PC-3 (cell line): ENCODE measurements around the gene ETAA1. TPM values are rescaled to one million over a fixed set of nuclear protein-coding genes. Genes with fewer than 3 reads are reported as not detected.

Experiments used
- ATAC-seq: fragments of 200-7000 bp; cut with Tn5 transposase; 2 replicates; pipeline ENCODE4 v1.9.1; 2020; ENCODE audit warnings: mild to moderate bottlenecking, moderate library complexity
- Bru-seq: library from RNA; stranded (reverse); fragments of 400-500 nt; gene quantifications from one replicate; lab custom pipeline; 2021; lab: Mats Ljungman, UMichigan
- BruChase-seq, 2 experiments: library from RNA; stranded (reverse); fragments of 400-500 nt; gene quantifications; one replicate each; lab custom pipeline; 2021; lab: Mats Ljungman, UMichigan
- BruUV-seq: library from RNA; stranded (reverse); fragments of 400-500 nt; replicated peaks from 2 replicates; lab custom pipeline; 2021; lab: Mats Ljungman, UMichigan
- CTCF ChIA-PET: fragments of 300-600 bp; sonication (Branson Sonifier 250); formaldehyde crosslinking; loops from one replicate; lab custom pipeline; 2022; ENCODE audit warnings: antibody characterized with exemption; lab: Charles Lee
- POLR2A ChIA-PET: fragments of 300-600 bp; sonication (Branson Sonifier 250); formaldehyde crosslinking; loops from one replicate; lab custom pipeline; 2022; ENCODE audit warnings: antibody characterized with exemption; ENCODE audit not compliant: unreplicated experiment; lab: Charles Lee
- DNase-seq: peaks from one replicate; pipeline ENCODE4 v3.0.0-alpha.2; 2015
- H2AFZ ChIP-seq: fragments of 300-600 bp; sonication (generic); 2 replicates; pipeline ENCODE4 v1.6.0; 2016; ENCODE audit warnings: antibody characterized with exemption, low read length
- H3F3A ChIP-seq: fragments of 300-600 bp; sonication (generic); one replicate; pipeline ENCODE4 v1.6.0; 2017; ENCODE audit warnings: antibody characterized with exemption, low read length, control low read depth, mild to moderate bottlenecking; ENCODE audit not compliant: unreplicated experiment
- H3K27ac ChIP-seq: fragments of 300-600 bp; sonication (generic); 2 replicates; pipeline ENCODE4 v1.5.1; 2016; ENCODE audit warnings: mild to moderate bottlenecking, low read length
- H3K27me3 ChIP-seq: fragments of 300-600 bp; sonication (generic); 2 replicates; pipeline ENCODE4 v1.6.1; 2016; ENCODE audit warnings: low read length, mixed read lengths
- H3K36me3 ChIP-seq: fragments of 300-600 bp; sonication (generic); 2 replicates; pipeline ENCODE4 v1.6.1; 2016; ENCODE audit warnings: low read depth, mixed run types, low read length, mixed read lengths
- H3K4me1 ChIP-seq: fragments of 300-600 bp; sonication (generic); 2 replicates; pipeline ENCODE4 v1.5.1; 2016; ENCODE audit warnings: low read length; ENCODE audit not compliant: insufficient read depth
- H3K4me2 ChIP-seq: fragments of 300-600 bp; sonication (generic); 2 replicates; pipeline ENCODE4 v1.6.0; 2016; ENCODE audit warnings: low read length
- H3K4me3 ChIP-seq: fragments of 300-600 bp; sonication (generic); 2 replicates; pipeline ENCODE4 v1.5.1; 2016; ENCODE audit warnings: mild to moderate bottlenecking, low read length, mixed read lengths
- H3K79me2 ChIP-seq: fragments of 300-600 bp; sonication (generic); 2 replicates; pipeline ENCODE4 v1.6.1; 2017; ENCODE audit warnings: low read length, mixed read lengths
- H3K9ac ChIP-seq: fragments of 300-600 bp; sonication (generic); 2 replicates; pipeline ENCODE4 v1.6.0; 2016; ENCODE audit warnings: mild to moderate bottlenecking, low read length
- H3K9me2 ChIP-seq: fragments of 300-600 bp; sonication (generic); replicated peaks from 2 replicates; pipeline ENCODE4 v1.6.1; 2016; ENCODE audit warnings: mixed run types, low read length, mixed read lengths
- H3K9me3 ChIP-seq: fragments of 300-600 bp; sonication (generic); 2 replicates; pipeline ENCODE4 v1.6.1; 2016; ENCODE audit warnings: low read length, mixed read lengths
- H4K20me1 ChIP-seq: fragments of 300-600 bp; sonication (generic); 2 replicates; pipeline ENCODE4 v1.6.1; 2016; ENCODE audit warnings: low read length, mixed read lengths
- EZH2 ChIP-seq: fragments of 300-600 bp; sonication (generic); IDR thresholded peaks from one replicate; pipeline ENCODE4 v1.6.1; 2017; ENCODE audit warnings: antibody characterized with exemption, mild to moderate bottlenecking, low read length; ENCODE audit not compliant: unreplicated experiment
- EZH2phosphoT487 ChIP-seq: fragments of 300-600 bp; sonication (generic); IDR thresholded peaks from 2 replicates; pipeline ENCODE4 v1.6.1; 2018; ENCODE audit warnings: mild to moderate bottlenecking, antibody characterized with exemption, low read length, borderline replicate concordance
- intact Hi-C: fragments of 100-400 bp; cut with micrococcal nuclease; formaldehyde crosslinking; loops from 2 replicates; pipeline ENCODE4 v1.9.0; 2023
- long read RNA-seq: library from polyadenylated mRNA; unstranded; transcript quantifications from one replicate; pipeline ENCODE4 v2.0.0, GENCODE V29; 2021; ENCODE audit not compliant: unreplicated experiment
- total RNA-seq: library from RNA; depleted of rRNA; stranded (reverse); fragments of >200 nt; gene quantifications from 2 replicates; pipeline ENCODE4 v1.2.3, GENCODE V29; 2014; rRNA removed
- TF ChIP-seq, protein P1 (sequence below): fragments of 300-600 bp; sonication (generic); conservative IDR thresholded peaks from 2 replicates; pipeline ENCODE4 v1.5.1; 2017; ENCODE audit warnings: antibody characterized with exemption, low read depth, mild to moderate bottlenecking, low read length

The ETAA1 gene
- total RNA-seq (12.1 and 14.0 TPM in 2 replicates), Bru-seq, nascent RNA (percentile 86 among the genes with signal in this experiment), BruChase-seq, experiment 1, labeled RNA remaining after a 6-hour chase (percentile 84 among the genes with signal in this experiment), BruChase-seq, experiment 2, labeled RNA remaining after a 2-hour chase (percentile 90 among the genes with signal in this experiment)
- long read RNA-seq, transcript ETAA1-201 (6 exons, 3,418 nt) = major isoform, 19 of 33 reads
- long read RNA-seq, partial matches to known transcripts = 8 of 33 reads
- long read RNA-seq, other reads (novel, unspliced or antisense) = 5 of 33 reads

DNA sequence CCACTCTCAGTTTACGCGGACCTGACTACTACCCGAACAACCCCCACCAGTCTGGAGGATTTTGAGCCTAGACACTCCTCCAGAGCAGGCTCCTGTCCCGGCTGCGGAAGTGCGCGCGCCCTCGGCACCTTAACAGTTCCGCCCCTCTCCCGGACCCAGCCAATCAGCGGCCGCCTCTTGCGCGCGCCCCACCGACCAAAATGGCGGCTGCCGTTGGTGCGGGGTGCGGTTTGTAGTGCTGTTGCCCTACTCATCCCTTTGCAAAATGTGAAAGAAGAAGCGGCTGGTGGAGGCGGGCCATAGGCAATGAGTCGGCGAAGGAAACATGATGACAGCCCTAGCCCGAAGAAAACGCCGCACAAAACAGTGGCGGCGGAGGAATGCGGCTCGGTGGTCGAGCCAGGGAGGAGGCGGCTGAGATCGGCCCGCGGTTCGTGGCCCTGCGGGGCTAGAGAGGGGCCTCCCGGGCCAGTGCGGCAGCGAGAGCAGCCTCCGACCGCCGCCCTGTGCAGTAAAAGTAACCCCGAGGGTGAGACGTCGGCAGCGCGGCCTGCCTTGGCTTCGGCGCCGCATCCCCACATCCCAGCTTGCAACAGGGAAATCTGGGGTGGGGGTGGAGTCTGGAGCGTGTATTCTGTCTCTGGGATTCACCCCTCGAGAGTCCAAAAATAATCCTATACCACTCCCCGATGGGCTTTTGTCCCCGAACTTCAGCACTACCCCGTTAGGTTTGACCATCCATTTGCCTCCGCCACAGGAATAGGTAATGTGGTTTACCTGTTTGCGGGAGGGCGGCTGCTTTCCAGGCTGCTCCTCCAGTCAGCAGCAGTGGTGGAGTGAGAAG, at the start of gene ETAA1:
Gene ETAA1, plus strand, starts transcription at position 191 of the 844 bp plus-strand sequence. Its CDS starts 116 bp downstream, at position 307.
- Histone ChIP-seq H3K27ac (peak within 1 kb of the TSS; percentile 93), H3K4me2 (peak within 1 kb of the TSS; percentile 89), H3F3A (peaks cover 4% of the 10 kb centered on the region), H3K36me3 (no peaks in the 10 kb centered on the region), H3K27me3 (no peaks in the 10 kb centered on the region), H3K79me2 (peaks cover 33% of the 10 kb centered on the region), H3K4me1 (peaks cover 56% of the 10 kb centered on the region), H4K20me1 (no peaks in the 10 kb centered on the region), H3K9ac (peak within 1 kb of the TSS; percentile 98), H2AFZ (peak within 1 kb of the TSS; percentile 82), H3K9me3 (no peaks in the 10 kb centered on the region), H3K9me2 (no peaks in the 10 kb centered on the region), H3K4me3 (peak within 1 kb of the TSS; percentile 89)
- BruUV-seq = TSS peak; percentile 74
- ChIA-PET CTCF (interaction anchor here (0.6 kb wide), 1 partner anchor 43 kb away, joined by 6 read pairs; no protein-coding TSS in a partner anchor), POLR2A (interaction anchor here (0.7 kb wide), 1 partner anchor 56 kb away, joined by 3 read pairs; no protein-coding TSS in a partner anchor)
- intact Hi-C loops = loop anchor here (5.0 to 10.0 kb wide), 8 partner anchors 65 to 965 kb away; no protein-coding TSS in a partner anchor
- TF ChIP-seq EZH2phosphoT487 = no peak
- TF ChIP-seq, protein P1, sequence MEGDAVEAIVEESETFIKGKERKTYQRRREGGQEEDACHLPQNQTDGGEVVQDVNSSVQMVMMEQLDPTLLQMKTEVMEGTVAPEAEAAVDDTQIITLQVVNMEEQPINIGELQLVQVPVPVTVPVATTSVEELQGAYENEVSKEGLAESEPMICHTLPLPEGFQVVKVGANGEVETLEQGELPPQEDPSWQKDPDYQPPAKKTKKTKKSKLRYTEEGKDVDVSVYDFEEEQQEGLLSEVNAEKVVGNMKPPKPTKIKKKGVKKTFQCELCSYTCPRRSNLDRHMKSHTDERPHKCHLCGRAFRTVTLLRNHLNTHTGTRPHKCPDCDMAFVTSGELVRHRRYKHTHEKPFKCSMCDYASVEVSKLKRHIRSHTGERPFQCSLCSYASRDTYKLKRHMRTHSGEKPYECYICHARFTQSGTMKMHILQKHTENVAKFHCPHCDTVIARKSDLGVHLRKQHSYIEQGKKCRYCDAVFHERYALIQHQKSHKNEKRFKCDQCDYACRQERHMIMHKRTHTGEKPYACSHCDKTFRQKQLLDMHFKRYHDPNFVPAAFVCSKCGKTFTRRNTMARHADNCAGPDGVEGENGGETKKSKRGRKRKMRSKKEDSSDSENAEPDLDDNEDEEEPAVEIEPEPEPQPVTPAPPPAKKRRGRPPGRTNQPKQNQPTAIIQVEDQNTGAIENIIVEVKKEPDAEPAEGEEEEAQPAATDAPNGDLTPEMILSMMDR = no peak
- TF ChIP-seq EZH2 = no peak
- peak; percentile 89 for DNase-seq
- peak; percentile 87 for ATAC-seq

DNA sequence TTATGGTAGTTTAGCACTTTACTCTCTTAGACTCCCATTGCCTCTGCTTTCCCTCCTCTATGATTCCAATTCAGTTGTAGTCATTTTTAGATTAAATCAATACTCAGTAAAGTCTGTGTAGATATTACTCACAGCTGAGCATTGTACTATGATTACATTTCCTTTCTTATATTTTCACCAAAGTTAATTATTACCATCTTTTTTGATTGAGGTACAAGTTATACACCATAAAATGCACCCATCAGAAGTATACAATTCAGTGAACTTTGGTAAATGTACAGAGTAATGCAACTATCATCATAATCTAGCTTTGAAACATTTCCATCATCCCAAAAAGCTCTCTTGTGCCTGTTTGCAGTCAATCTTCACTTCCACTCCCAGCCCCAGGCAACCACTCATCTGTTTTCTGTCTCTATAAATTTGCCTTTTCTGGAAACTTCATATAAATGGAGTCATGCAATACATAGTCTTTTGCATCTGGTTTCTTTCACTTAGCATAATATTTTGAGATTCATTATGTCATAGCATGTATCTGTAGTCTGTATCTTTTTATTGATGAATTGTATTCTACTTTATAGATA, 30.2 kb upstream of the ETAA1 start:
- no peak overlapping the region for H3K4me2 ChIP-seq
- POLR2A ChIA-PET = no interaction called here
- H3K4me3 ChIP-seq = no peak overlapping the region
- CTCF ChIA-PET = no interaction called here
- no peaks in the 10 kb centered on the region for H3K36me3 ChIP-seq
- H3K79me2 ChIP-seq = no peaks in the 10 kb centered on the region
- no peaks in the 10 kb centered on the region for H3K27me3 ChIP-seq
- no peak overlapping the region for H3K9ac ChIP-seq
- H3K27ac ChIP-seq = no peak overlapping the region
- no peaks in the 10 kb centered on the region for H3K9me3 ChIP-seq
- H3K9me2 ChIP-seq = no peaks in the 10 kb centered on the region
- H3K4me1 ChIP-seq = no peaks in the 10 kb centered on the region
- H4K20me1 ChIP-seq = no peaks in the 10 kb centered on the region
- H2AFZ ChIP-seq = no peak overlapping the region
- TF ChIP-seq EZH2phosphoT487 = no peak
- TF ChIP-seq EZH2 = no peak
- TF ChIP-seq, protein P1 = no peak
- intact Hi-C loops = no loop called here
- ATAC-seq (no peak), DNase-seq (no peak)
- H3F3A ChIP-seq = no peaks in the 10 kb centered on the region
- no TSS peak for BruUV-seq
